Brain microvascular endothelial cell (primary cell): ENCODE results near the gene SSBP2.
A peak's percentile ranks its signal among the peaks of the same experiment; 100 is the strongest.

Experiments used
- DNase-seq: peaks from one replicate; pipeline ENCODE4 v3.0.0-alpha.2; 2020
- H3K27ac ChIP-seq: fragments of 250-450 bp; sonication (Bioruptor Pico); 2 replicates; pipeline ENCODE4 v1.5.1; 2020; ENCODE audit warnings: mild to moderate bottlenecking, moderate library complexity
- H3K27me3 ChIP-seq: fragments of 250-450 bp; sonication (Bioruptor Pico); replicated peaks from 2 replicates; pipeline ENCODE4 v1.5.1; 2020; ENCODE audit warnings: mild to moderate bottlenecking
- H3K36me3 ChIP-seq: fragments of 250-450 bp; sonication (Bioruptor Pico); replicated peaks from 2 replicates; pipeline ENCODE4 v1.5.1; 2020; ENCODE audit warnings: mild to moderate bottlenecking
- H3K4me3 ChIP-seq: 2 replicates; pipeline ENCODE4 v1.5.1; 2011; ENCODE audit warnings: low read depth, mild to moderate bottlenecking, control low read depth, low read length, moderate library complexity
- CTCF ChIP-seq: IDR thresholded peaks from 2 replicates; pipeline ENCODE4 v1.5.1; 2011; ENCODE audit warnings: low read depth, mild to moderate bottlenecking, moderate library complexity, low read length, control low read depth, inconsistent platforms; ENCODE audit errors: missing control alignments
- in situ Hi-C: cut with HindIII; loops from 2 replicates; pipeline ENCODE4 v1.10.0; 2017; ENCODE audit warnings: low sequenced_read_pairs, low pct_ligation_motif_present

Gene SSBP2

GRCh38 chr5:81752644-81752963, 1.7 kb upstream of the SSBP2 start:
- Histone ChIP-seq H3K27ac (no peak overlapping the region), H3K4me3 (no peak overlapping the region), H3K27me3 (no peaks in the 10 kb centered on the region), H3K36me3 (no peaks in the 10 kb centered on the region)
- in situ Hi-C loops, result no loop called here
- DNase-seq, result no peak
- no peak for TF ChIP-seq CTCF

- Histone ChIP-seq H3K36me3 (no peaks in the 10 kb centered on the region), H3K27me3 (no peaks in the 10 kb centered on the region), H3K27ac (peak overlapping the region; percentile 91), H3K4me3 (peak overlapping the region; percentile 58)
- TF ChIP-seq CTCF, result no peak
- no peak for DNase-seq
- in situ Hi-C loops, result no loop called here
These were observed 1.1 kb upstream of the SSBP2 start for GRCh38 chr5:81751836-81752643.

GRCh38 chr5:81750308-81751008, 439 bp downstream of the SSBP2 start:
- peak overlapping the region; percentile 24 for H3K27ac ChIP-seq
- no peak for DNase-seq
- no peak for TF ChIP-seq CTCF
- H3K27me3 ChIP-seq, result no peaks in the 10 kb centered on the region
- H3K4me3 ChIP-seq, result peak overlapping the region; percentile 89
- no peaks in the 10 kb centered on the region for H3K36me3 ChIP-seq
- in situ Hi-C loops, result no loop called here

- Histone ChIP-seq H3K36me3 (no peaks in the 10 kb centered on the region), H3K27me3 (no peaks in the 10 kb centered on the region), H3K4me3 (peak overlapping the region; percentile 89), H3K27ac (no peak overlapping the region)
- DNase-seq, result peak; percentile 6
- in situ Hi-C loops, result no loop called here
- peak; percentile 8 for TF ChIP-seq CTCF
These were observed 1.2 kb downstream of the SSBP2 start for GRCh38 chr5:81749561-81750307.

- H3K27ac ChIP-seq, result no peak overlapping the region
- in situ Hi-C loops, result no loop called here
These were observed 1.7 kb downstream of the SSBP2 start for GRCh38 chr5:81749192-81749560.

More at GRCh38 chr5:81749192-81749560, 1.7 kb downstream of the SSBP2 start:
- DNase-seq, result no peak
- Histone ChIP-seq H3K27me3 (no peaks in the 10 kb centered on the region), H3K4me3 (peak overlapping the region; percentile 89), H3K36me3 (no peaks in the 10 kb centered on the region)
- no peak for TF ChIP-seq CTCF
